GM12873 (cell line): ENCODE measurements around the gene CENPP.

Experiments
- CTCF ChIP-seq: IDR thresholded peaks from 2 replicates; pipeline ENCODE4 v1.5.1; 2012; ENCODE audit warnings: low read depth, mild to moderate bottlenecking, moderate library complexity, low read length, control low read depth; ENCODE audit not compliant: insufficient read depth; ENCODE audit errors: missing control alignments

The CENPP gene

DNA sequence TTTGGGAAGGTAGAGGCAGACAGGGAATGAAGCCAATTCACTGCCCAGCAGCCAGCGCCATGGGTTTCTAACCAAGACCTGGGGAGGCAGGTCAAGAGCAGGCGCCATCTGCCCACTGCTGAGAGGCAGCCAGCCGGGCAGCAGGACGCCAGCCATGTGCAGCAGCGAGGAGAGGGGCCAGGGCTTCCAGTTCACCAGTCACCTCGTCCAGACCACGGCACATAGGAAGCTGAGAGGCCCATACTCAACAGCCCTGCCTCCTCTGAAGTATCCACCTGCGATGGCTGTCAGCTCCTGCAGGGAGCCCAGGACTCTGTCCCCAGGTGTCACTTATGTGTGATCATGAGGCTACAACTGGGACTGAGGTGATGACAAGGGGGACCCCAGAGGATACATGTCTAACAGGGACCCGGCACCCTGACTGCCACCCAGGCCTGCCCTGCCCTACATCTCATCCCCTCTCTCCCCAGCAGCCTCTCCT is 314.1 kb downstream of the CENPP start:
- TF ChIP-seq CTCF = no peak

DNA sequence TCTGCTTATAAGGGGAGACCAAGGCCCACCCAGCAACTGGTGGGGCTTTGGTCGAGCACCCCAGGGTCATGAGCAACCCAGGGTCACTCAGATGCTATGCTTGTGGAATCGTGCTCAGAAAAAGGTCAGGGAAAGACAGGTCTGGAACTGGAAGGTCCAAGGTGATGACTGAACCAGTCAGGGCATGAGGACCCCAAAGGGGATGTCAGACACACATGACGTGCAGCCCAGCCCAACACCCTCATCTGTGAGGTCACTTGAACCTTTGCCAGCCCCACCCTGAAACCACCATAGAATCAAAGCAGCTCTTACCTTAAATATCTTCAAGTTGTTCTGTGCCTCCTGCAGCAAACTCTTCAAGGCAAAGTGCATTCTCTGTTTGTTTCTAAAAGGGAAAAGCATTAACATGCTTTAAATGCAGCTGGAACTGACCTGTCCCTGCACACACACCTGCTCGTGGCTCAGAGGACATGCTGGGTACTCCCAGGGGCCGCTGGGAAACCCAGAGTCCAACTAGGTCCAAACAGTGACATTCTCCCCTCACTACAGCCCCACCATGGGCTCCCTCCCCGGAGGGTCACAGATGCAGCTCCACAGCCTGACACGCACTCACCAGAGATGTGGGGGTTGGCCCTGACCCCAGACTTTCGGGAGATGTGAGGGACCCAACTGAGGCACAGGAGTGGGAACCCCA is 314.8 kb downstream of the CENPP start:
- TF ChIP-seq CTCF = no peak

DNA sequence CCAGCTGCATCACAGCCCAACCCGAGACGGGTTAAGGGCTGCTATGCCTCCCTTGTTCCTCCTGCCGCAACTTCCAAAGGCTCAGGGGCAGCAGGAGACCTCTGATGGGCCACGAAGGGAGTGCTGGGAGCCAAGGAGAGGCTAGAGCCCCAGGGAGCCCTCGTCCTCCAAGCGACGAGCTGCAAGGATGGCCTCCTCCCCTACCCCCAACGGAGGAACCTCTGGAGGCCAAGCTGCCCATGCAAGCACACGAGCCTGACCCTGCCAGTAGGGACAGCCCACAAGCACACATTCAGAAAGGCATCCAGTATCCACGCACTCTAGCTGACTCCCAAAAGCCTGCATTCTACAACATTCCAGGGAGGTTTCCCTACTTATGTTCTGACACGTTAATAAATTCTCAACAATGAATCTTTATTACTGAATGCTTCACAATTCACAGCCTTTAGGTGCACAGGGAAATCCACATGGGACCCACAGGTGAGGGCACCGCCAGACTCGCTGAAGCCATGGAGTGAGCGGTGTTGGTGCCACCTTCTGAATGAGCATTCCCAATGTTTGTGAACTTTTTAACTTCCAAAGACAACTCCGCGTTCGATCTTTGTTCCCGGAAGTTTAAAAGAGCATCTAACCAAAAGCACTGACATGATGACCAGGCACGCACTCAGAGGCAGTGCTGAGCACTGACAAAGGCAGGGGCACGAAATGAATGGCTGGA is 315.5 kb downstream of the CENPP start:
- no peak for TF ChIP-seq CTCF

DNA sequence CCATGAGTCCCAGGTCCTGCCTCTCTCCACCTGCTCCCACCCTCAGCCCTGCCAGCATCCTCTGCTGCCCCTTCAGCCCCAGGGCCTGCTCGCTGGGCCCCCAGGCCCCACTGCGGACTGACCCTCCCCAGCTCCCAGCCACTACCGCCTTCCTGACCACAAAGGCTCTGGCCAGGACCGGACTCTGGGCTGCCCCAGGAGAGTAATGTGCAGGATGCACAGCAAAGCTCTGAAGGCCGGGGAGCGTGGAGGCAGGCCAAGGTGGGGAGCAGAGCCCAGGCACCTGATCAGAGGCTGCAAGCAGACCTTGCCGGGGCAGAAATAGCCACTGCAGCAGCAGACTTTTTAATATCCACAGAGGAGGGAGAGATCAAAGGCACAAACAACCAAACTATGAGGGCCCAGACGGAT is 316.3 kb downstream of the CENPP start:
- no peak for TF ChIP-seq CTCF

DNA sequence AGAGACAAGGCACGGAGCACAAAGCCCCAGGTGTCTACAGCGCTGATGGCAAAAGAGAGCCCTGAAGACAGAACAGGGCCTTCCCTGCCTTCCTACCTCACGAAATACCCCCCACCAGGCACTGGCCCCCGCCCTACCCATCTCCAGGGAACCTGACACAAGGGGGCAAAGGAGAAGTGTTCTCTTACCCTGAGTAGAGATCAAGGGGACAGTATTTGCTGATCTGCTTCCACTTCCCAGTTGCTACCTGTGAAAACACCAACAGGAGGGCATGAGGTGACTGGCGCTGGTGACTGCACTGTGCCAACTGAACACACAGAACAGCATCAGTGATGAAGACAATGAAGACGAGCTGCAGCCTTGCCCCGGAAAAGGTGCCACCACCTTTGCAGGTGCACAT is 316.8 kb downstream of the CENPP start:
- TF ChIP-seq CTCF = no peak

- no peak for TF ChIP-seq CTCF
Measured at GRCh38 chr9:92644278-92644677, 318.5 kb downstream of the CENPP start.

DNA sequence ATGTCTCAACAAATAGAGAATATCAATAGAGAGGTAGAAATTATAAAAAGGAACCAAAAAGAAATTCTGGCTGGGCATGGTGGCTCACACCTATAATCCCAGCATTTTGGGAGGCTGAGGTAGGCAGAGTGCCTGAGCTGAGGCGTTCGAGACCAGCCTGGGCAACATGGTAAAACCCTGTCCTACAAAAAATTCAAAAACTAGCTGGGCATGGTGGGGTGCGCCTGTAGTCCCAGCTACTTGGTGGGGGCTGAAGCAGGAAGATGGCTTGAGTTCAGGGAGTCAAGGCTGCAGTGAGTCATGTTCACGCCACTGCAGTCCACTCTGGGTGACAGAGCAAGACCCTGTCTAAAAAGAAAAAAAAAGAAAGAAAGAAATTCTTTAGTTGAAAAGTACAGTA is 319.3 kb downstream of the CENPP start:
- no peak for TF ChIP-seq CTCF
